Suppressor macrophage (primary cell): ENCODE data around the gene ADGRV1.
"Not testable (repeated sequence)": the region's sequence is repeated elsewhere in the genome, so short reads cannot be mapped to it uniquely, and the experiment has no call there.

Experiments
- DNase-seq, 4 experiments: peaks; one replicate each; pipeline ENCODE4 v3.0.0-alpha.2; 2020 to 2022

Gene ADGRV1

GRCh38 chr5:90911169-90911568 is 352.6 kb downstream of the ADGRV1 start:
- DNase-seq = no peak

- DNase-seq = no peak
Measured at GRCh38 chr5:90912476-90912875, 353.9 kb downstream of the ADGRV1 start.

GRCh38 chr5:90915393-90915792 is 356.8 kb downstream of the ADGRV1 start:
- DNase-seq = no peak

GRCh38 chr5:90916947-90917800 is 358.6 kb downstream of the ADGRV1 start:
- DNase-seq = no peak

- no peak for DNase-seq
Measured at GRCh38 chr5:90917928-90918668, 359.5 kb downstream of the ADGRV1 start.

GRCh38 chr5:90921418-90921973 is 362.9 kb downstream of the ADGRV1 start:
- DNase-seq = no peak

GRCh38 chr5:90924222-90924621 is 365.6 kb downstream of the ADGRV1 start:
- not testable (repeated sequence) for DNase-seq

GRCh38 chr5:90929013-90929839 is 370.6 kb downstream of the ADGRV1 start:
- DNase-seq = not testable (repeated sequence)

- no peak for DNase-seq
Measured at GRCh38 chr5:90930062-90930461, 371.5 kb downstream of the ADGRV1 start.

- no peak for DNase-seq
Measured at GRCh38 chr5:90930756-90931431, 372.3 kb downstream of the ADGRV1 start.

- peak; percentile 65 to 83 (median 72) for DNase-seq
Measured at GRCh38 chr5:90932052-90932699, 373.6 kb downstream of the ADGRV1 start.

- no peak for DNase-seq
Measured at GRCh38 chr5:90933298-90933697, 374.7 kb downstream of the ADGRV1 start.

GRCh38 chr5:90934091-90934719 is 375.6 kb downstream of the ADGRV1 start:
- no peak for DNase-seq

- no peak for DNase-seq
Measured at GRCh38 chr5:90934738-90935137, 376.1 kb downstream of the ADGRV1 start.

- no peak for DNase-seq
Measured at GRCh38 chr5:90939211-90939610, 380.6 kb downstream of the ADGRV1 start.

GRCh38 chr5:90940227-90940995 is 381.8 kb downstream of the ADGRV1 start:
- peak in 1 of 4 experiments; percentile 4 for DNase-seq

GRCh38 chr5:90941002-90941720 is 382.6 kb downstream of the ADGRV1 start:
- no peak for DNase-seq

GRCh38 chr5:90944116-90944515 is 385.5 kb downstream of the ADGRV1 start:
- no peak for DNase-seq

GRCh38 chr5:90947667-90948066 is 389.1 kb downstream of the ADGRV1 start:
- no peak for DNase-seq
